Cardiac muscle cell (in vitro differentiated cells and primary cell): ENCODE data around the gene KCNIP1. TPM values are rescaled to one million over a fixed set of nuclear protein-coding genes. Genes with fewer than 3 reads are reported as not detected.

Experiments used
- DNase-seq, 2 donors: peaks; one replicate each; pipeline versions ENCODE4 v3.0.0 to v3.0.0-alpha.2; 2010 to 2017; ENCODE audit warnings: low read depth in 1 of 2, low spot score in 1 of 2
- H3K27ac ChIP-seq: fragments of 200-600 bp; sonication (generic); 2 replicates; pipeline ENCODE4 v1.5.1; 2016
- H3K27me3 ChIP-seq: fragments of 200-600 bp; sonication (generic); 2 replicates; pipeline ENCODE4 v1.6.0; 2016; ENCODE audit warnings: control low read depth
- H3K36me3 ChIP-seq: fragments of 200-600 bp; sonication (generic); 2 replicates; pipeline ENCODE4 v1.5.1; 2016; ENCODE audit warnings: control low read depth
- H3K4me1 ChIP-seq: fragments of 200-600 bp; sonication (generic); 2 replicates; pipeline ENCODE4 v1.8.1; 2017; ENCODE audit warnings: low read depth, mild to moderate bottlenecking, mixed run types
- H3K4me3 ChIP-seq: fragments of 200-600 bp; sonication (generic); 2 replicates; pipeline ENCODE4 v1.5.1; 2016; ENCODE audit warnings: mild to moderate bottlenecking
- H3K9me3 ChIP-seq: fragments of 200-600 bp; sonication (generic); 2 replicates; pipeline ENCODE4 v1.5.1; 2017; ENCODE audit warnings: low read depth, mild to moderate bottlenecking, control low read depth
- polyA plus RNA-seq: library from polyadenylated mRNA; unstranded; fragments of >200 nt; fragmentation: Nextera tagmentation; extraction: Ambion mirVana; gene quantifications from 2 replicates; pipeline ENCODE4 v1.2.1, GENCODE V29; 2016
- total RNA-seq: library from RNA; depleted of rRNA; stranded (reverse); fragments of >200 nt; gene quantifications from 2 replicates; pipeline ENCODE4 v1.2.3, GENCODE V29; 2016
- TF ChIP-seq, protein P1 (sequence below): IDR thresholded peaks from 2 replicates; pipeline ENCODE4 v1.5.1; 2012; ENCODE audit warnings: low read depth, mild to moderate bottlenecking, low read length

Gene KCNIP1
- total and polyA plus RNA-seq, 2 experiments from 2014 or later: 0.09 TPM; not detected in 1

DNA sequence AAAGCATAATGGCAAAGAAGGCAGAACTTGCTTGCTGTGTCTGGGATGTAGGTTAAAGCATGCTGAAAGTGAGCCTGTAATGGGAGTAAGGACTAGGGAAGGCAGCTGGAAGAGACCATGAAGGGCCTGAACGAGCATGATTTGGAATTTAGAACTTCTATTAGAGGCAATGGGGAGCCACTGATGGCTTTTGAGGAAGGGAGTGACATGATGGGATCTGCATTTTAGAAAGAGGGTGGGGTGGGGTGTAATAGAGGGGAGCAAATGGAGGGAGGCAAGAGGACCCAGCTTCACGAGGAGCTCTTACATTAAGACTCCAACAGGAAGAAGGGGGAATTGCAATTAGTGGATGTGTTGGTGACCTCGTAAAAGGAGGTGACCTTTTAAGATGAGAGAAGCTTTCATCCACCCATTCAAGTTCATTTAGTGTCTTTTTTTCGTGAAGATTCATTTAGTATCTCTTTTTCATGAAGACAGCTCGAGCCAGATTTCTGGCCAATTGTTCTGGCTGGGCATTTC lies 266.1 kb downstream of the KCNIP1 start:
- TF ChIP-seq, protein P1, sequence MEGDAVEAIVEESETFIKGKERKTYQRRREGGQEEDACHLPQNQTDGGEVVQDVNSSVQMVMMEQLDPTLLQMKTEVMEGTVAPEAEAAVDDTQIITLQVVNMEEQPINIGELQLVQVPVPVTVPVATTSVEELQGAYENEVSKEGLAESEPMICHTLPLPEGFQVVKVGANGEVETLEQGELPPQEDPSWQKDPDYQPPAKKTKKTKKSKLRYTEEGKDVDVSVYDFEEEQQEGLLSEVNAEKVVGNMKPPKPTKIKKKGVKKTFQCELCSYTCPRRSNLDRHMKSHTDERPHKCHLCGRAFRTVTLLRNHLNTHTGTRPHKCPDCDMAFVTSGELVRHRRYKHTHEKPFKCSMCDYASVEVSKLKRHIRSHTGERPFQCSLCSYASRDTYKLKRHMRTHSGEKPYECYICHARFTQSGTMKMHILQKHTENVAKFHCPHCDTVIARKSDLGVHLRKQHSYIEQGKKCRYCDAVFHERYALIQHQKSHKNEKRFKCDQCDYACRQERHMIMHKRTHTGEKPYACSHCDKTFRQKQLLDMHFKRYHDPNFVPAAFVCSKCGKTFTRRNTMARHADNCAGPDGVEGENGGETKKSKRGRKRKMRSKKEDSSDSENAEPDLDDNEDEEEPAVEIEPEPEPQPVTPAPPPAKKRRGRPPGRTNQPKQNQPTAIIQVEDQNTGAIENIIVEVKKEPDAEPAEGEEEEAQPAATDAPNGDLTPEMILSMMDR: no peak
- H3K4me1 ChIP-seq: no peaks in the 10 kb centered on the region
- H3K9me3 ChIP-seq: no peaks in the 10 kb centered on the region
- no peak overlapping the region for H3K27ac ChIP-seq
- H3K36me3 ChIP-seq: no peaks in the 10 kb centered on the region
- H3K27me3 ChIP-seq: no peaks in the 10 kb centered on the region
- no peak for DNase-seq
- no peak overlapping the region for H3K4me3 ChIP-seq

DNA sequence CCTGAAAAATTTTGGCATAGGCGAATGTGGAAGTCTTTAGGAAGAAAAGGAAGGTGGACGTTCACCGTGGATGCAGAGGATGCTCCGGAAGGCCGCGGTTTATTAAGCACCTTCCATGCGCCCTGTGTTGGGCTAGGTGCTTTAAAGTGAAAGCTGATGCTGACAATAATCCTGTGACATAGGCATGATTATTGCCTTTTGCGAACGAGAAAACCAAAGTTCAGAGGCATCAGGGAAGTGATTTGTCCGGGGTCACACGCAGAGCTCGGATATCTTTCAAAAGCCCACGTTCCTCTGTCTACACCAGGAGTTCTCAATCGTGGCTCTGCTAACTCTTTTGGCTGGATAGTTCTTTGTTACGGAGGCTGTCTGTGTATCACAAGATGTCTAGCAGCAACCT lies 267.7 kb downstream of the KCNIP1 start:
- Histone ChIP-seq H3K4me3 (no peak overlapping the region), H3K36me3 (no peaks in the 10 kb centered on the region), H3K27me3 (no peaks in the 10 kb centered on the region), H3K27ac (no peak overlapping the region), H3K9me3 (no peaks in the 10 kb centered on the region), H3K4me1 (no peaks in the 10 kb centered on the region)
- DNase-seq: no peak
- TF ChIP-seq, protein P1: no peak

DNA sequence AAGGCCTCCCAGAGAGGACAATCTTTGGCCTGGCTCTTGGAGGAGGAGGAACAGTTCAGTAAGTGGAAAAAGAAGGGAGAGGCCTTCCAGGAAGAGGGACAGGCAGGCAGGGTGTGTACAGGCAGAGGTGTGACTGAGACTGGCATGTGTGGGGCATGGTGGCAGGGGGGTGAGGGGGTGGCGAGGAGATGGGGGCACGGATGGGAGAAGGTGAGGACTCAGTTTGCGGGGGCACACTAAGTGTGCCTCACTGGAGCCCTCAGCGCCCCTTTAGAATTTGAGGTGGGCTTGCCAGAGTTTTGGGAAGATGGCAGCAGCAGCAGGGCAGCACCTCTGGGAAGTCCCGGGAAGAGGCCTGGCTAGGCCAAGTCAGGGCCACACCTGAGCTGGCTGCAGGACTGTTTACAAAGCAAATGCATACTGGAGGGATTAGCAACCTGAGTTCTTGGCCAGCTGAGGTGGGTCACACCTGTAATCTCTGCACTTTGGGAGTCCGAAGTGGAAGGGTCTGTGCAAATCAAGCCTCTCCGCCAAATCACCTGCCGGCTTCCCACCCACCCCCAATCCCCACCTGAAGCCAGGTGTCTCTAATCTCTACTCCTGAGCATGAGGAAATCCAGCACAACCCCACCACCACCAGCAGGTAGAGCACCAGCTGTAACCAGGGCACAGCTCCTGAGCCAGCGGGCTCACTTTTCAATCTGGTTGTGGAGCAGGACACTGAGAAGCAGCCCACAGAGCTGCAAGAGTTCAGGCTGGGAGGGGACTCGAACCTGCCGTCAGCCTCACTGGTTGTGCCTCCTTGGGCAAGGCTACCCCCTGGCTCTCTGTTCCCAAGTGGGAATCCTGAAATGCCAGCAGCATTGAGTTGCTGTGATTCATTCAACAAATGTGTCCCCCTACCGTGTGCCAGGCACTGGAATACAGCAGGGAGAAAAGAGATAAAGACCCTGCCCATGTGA lies 269.5 kb downstream of the KCNIP1 start:
- Histone ChIP-seq H3K27me3 (no peaks in the 10 kb centered on the region), H3K4me3 (no peak overlapping the region), H3K36me3 (no peaks in the 10 kb centered on the region), H3K4me1 (no peaks in the 10 kb centered on the region), H3K27ac (no peak overlapping the region), H3K9me3 (no peaks in the 10 kb centered on the region)
- TF ChIP-seq, protein P1: no peak
- DNase-seq: no peak

DNA sequence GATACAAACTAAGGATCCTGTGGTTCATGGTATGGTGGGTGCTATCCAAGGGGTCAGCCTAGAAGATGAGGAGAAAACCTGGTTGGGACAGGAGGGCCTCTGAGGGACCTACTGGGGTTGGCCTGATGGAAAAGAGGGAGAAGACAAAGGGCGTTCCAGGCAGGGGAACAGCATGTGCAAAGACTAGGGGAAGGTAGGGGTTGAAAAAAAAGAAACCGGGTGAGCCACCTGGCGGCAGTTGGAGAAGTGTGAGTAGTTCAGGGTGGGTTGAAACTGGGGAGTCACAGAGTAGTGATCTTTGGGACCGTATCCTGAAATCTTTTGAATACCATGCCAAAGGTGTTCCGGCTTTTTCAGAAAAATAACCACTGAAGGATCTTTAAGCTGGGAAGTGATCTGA lies 271.0 kb downstream of the KCNIP1 start:
- H3K27me3 ChIP-seq: no peaks in the 10 kb centered on the region
- DNase-seq: no peak
- no peaks in the 10 kb centered on the region for H3K9me3 ChIP-seq
- H3K36me3 ChIP-seq: no peaks in the 10 kb centered on the region
- H3K4me1 ChIP-seq: no peaks in the 10 kb centered on the region
- TF ChIP-seq, protein P1: no peak
- no peak overlapping the region for H3K27ac ChIP-seq
- H3K4me3 ChIP-seq: no peak overlapping the region

DNA sequence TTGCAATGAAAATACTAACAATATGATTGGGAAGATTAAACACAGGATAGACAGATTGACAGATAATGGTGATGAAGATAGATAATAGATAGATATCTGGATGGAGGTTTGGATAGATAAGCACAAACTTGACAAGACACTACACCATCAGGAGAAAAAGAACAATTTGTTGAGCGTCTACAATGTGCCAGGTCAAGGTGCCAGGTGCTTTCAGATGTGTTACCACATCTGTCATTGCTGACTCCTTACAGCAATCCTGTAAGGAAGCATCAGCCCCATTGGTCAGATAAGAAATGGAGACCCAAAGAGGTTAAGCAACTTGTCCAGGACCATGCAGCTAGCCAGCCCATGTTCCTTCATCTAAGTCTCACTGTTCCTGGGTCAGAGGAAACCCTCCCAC lies 278.1 kb downstream of the KCNIP1 start:
- Histone ChIP-seq H3K4me1 (no peaks in the 10 kb centered on the region), H3K36me3 (no peaks in the 10 kb centered on the region), H3K9me3 (no peaks in the 10 kb centered on the region), H3K4me3 (no peak overlapping the region), H3K27ac (no peak overlapping the region), H3K27me3 (no peaks in the 10 kb centered on the region)
- TF ChIP-seq, protein P1: no peak
- DNase-seq: no peak
